ENCODE results near the gene GAK. TPM values are rescaled to one million over a fixed set of nuclear protein-coding genes. Genes with fewer than 3 reads are reported as not detected.

GAK gene
- total RNA-seq, 4 donors from 2014 or later = 64.8 to 73.9 (median 70.6) TPM

DNA sequence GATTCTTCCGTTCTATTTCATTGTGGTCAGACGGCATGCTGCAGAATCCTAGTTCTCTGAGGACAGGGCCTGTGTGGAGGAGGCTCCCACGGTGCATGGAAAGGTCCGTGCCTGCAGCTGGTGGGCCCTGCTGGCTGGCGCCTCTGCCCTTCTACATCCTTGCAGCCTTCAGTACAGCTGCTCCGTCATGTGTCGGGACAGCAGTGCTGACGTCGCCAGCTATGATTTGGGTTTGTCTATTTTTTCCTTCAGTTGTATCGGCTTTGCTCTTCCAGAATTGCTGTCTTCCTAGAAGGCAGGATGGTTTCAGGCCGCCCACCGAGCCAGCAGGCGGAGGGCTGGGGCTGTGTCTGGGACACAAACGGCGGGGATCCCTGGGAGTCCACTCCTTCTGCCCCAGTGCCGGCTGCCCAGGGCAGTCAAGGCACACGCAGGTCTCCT lies 74.1 kb downstream of the GAK start:
- WGBS = 97% methylated on average over 17 of the region's 17 CpGs
- Histone ChIP-seq H3K36me3 (peaks cover 30 to 90% (median 82%) of the 10 kb centered on the region in 4 donors), H3K4me1 (no peaks in the 10 kb centered on the region), H3K9me3 (no peaks in the 10 kb centered on the region), H3K27me3 (no peaks in the 10 kb centered on the region), H3K4me3 (no peak overlapping the region), H3K27ac (replicated peaks in 1 of 4) (no peak overlapping the region)
- TF ChIP-seq EP300 (IDR thresholded peaks at IDR 0.05) (no peak), POLR2AphosphoS5 (IDR thresholded peaks at IDR 0.05) (no peak), POLR2A (IDR thresholded peaks at IDR 0.05; ENCODE audit: low read depth) (no peak)
- TF ChIP-seq, protein P1, sequence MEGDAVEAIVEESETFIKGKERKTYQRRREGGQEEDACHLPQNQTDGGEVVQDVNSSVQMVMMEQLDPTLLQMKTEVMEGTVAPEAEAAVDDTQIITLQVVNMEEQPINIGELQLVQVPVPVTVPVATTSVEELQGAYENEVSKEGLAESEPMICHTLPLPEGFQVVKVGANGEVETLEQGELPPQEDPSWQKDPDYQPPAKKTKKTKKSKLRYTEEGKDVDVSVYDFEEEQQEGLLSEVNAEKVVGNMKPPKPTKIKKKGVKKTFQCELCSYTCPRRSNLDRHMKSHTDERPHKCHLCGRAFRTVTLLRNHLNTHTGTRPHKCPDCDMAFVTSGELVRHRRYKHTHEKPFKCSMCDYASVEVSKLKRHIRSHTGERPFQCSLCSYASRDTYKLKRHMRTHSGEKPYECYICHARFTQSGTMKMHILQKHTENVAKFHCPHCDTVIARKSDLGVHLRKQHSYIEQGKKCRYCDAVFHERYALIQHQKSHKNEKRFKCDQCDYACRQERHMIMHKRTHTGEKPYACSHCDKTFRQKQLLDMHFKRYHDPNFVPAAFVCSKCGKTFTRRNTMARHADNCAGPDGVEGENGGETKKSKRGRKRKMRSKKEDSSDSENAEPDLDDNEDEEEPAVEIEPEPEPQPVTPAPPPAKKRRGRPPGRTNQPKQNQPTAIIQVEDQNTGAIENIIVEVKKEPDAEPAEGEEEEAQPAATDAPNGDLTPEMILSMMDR (IDR thresholded peaks at IDR 0.05) = no peak
- intact Hi-C loops (cut with DNase I) = no loop called here
- DNase-seq (ENCODE audit: extremely low spot score) = no peak

DNA sequence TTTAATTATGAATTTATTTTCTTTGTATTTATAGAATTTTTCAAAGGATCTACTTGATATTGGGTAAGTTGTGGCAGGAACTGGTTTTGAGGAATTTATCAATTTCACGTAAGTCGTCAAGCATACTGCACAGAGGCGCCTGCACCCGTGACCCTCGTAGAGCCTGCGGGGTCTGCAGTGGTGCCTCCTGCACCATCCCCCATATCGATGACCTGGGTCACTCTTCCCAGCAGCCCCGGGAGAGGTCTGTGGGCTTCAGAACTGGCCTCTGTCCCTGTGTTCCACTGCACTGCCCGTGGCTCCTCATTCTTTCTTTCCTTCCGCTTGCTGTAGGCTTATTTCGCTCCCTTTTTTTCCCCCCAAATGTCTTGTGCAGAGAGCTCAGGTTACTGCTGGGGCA lies 74.7 kb downstream of the GAK start:
- Histone ChIP-seq H3K4me3 (no peak overlapping the region), H3K36me3 (peaks cover 24 to 90% (median 78%) of the 10 kb centered on the region in 4 donors)
- WGBS = 94% methylated on average over 11 of the region's 11 CpGs

DNA sequence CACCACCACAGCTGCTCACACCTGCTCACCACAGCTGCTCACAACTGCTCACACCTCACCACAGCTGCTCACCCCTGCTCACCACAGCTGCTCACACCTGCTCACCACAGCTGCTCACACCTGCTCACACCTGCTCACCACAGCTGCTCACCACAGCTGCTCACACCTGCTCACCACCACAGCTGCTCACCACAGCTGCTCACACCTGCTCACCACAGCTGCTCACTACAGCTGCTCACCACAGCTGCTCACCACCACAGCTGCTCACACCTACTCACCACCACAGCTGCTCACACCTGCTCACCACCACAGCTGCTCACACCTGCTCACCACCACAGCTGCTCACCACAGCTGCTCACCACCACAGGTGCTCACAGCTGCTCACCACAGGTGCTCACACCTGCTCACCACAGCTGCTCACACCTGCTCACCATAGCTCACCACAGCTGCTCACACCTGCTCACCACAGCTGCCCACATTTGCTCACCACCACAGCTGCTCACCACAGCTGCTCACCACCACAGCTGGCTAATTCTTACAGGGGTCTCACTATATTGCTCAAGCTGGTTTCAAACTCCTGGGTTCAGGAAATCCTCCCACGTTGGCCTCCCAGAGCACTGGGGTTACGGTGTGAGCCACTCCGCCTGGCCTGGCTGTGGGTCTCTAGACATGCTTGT lies 75.8 kb downstream of the GAK start:
- Histone ChIP-seq H3K9me3 (no peaks in the 10 kb centered on the region), H3K36me3 (peaks cover 27 to 90% (median 77%) of the 10 kb centered on the region in 4 donors), H3K4me3 (no peak overlapping the region), H3K27ac (replicated peaks in 1 of 4) (no peak overlapping the region), H3K27me3 (no peaks in the 10 kb centered on the region), H3K4me1 (no peaks in the 10 kb centered on the region)
- intact Hi-C loops (cut with DNase I) = no loop called here
- TF ChIP-seq EP300 (IDR thresholded peaks at IDR 0.05) (no peak), POLR2A (IDR thresholded peaks at IDR 0.05; ENCODE audit: low read depth) (no peak), POLR2AphosphoS5 (IDR thresholded peaks at IDR 0.05) (no peak)
- TF ChIP-seq, protein P1 (IDR thresholded peaks at IDR 0.05) = no peak
- WGBS = 100% methylated on average over 2 of the region's 3 CpGs
- no peak for DNase-seq (ENCODE audit: extremely low spot score)

More for the DNA sequence above, 74.7 kb downstream of the GAK start:
- Histone ChIP-seq H3K4me1 (no peaks in the 10 kb centered on the region), H3K27ac (replicated peaks in 1 of 4) (no peak overlapping the region), H3K27me3 (no peaks in the 10 kb centered on the region), H3K9me3 (no peaks in the 10 kb centered on the region)
- no peak for TF ChIP-seq POLR2A (IDR thresholded peaks at IDR 0.05; ENCODE audit: low read depth)
- TF ChIP-seq EP300 (IDR thresholded peaks at IDR 0.05) = no peak
- TF ChIP-seq, protein P1 (IDR thresholded peaks at IDR 0.05) = no peak
- TF ChIP-seq POLR2AphosphoS5 (IDR thresholded peaks at IDR 0.05) = no peak
- no peak for DNase-seq (ENCODE audit: extremely low spot score)
- intact Hi-C loops (cut with DNase I) = no loop called here

DNA sequence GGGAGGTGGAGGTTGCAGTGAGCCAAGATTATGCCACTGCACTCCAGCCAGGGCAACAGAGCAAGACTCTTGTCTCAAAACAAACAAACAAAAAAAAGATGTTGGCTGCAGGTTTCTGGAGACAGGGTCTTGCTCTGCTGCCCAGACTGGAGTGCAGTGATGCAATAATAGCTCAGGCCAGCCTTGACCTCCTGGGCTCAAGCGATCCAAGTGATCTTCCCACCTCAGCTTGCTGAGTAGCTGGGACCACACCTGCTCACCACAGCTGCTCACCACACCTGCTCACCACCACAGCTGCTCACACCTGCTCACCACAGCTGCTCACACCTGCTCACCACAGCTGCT lies 76.3 kb downstream of the GAK start:
- Histone ChIP-seq H3K4me1 (no peaks in the 10 kb centered on the region), H3K4me3 (no peak overlapping the region), H3K36me3 (peaks cover 26 to 90% (median 77%) of the 10 kb centered on the region in 4 donors), H3K27ac (replicated peaks in 1 of 4) (no peak overlapping the region), H3K9me3 (no peaks in the 10 kb centered on the region), H3K27me3 (no peaks in the 10 kb centered on the region)
- intact Hi-C loops (cut with DNase I) = no loop called here
- DNase-seq (ENCODE audit: extremely low spot score) = no peak
- TF ChIP-seq, protein P1 (IDR thresholded peaks at IDR 0.05) = no peak
- TF ChIP-seq POLR2A (IDR thresholded peaks at IDR 0.05; ENCODE audit: low read depth) (no peak), POLR2AphosphoS5 (IDR thresholded peaks at IDR 0.05) (no peak), EP300 (IDR thresholded peaks at IDR 0.05) (no peak)
- 63% methylated on average over 1 of the region's 1 CpG for WGBS

- intact Hi-C loops (cut with DNase I) = no loop called here
- DNase-seq (ENCODE audit: extremely low spot score) = no peak
- Histone ChIP-seq H3K27me3 (no peaks in the 10 kb centered on the region), H3K4me3 (no peak overlapping the region), H3K4me1 (no peaks in the 10 kb centered on the region), H3K36me3 (peaks cover 41 to 90% (median 77%) of the 10 kb centered on the region in 4 donors), H3K27ac (replicated peaks in 1 of 4) (no peak overlapping the region), H3K9me3 (no peaks in the 10 kb centered on the region)
- TF ChIP-seq POLR2AphosphoS5 (IDR thresholded peaks at IDR 0.05) = no peak
- TF ChIP-seq POLR2A (IDR thresholded peaks at IDR 0.05; ENCODE audit: low read depth) = no peak
- TF ChIP-seq, protein P1 (IDR thresholded peaks at IDR 0.05) = no peak
- no peak for TF ChIP-seq EP300 (IDR thresholded peaks at IDR 0.05)
- 96% methylated on average over 11 of the region's 11 CpGs for WGBS
Measured at GRCh38 chr4:854356-854755, 77.8 kb downstream of the GAK start.

All from esophagus muscularis mucosa (tissue), 4 donors.